HCT116 (cell line): ENCODE measurements around the gene MERTK. TPM values are rescaled to one million over a fixed set of nuclear protein-coding genes. Genes with fewer than 3 reads are reported as not detected.
A peak's percentile ranks its signal among the peaks of the same experiment; 100 is the strongest.

Experiments used
- ATAC-seq: fragments of 200-7000 bp; cut with Tn5 transposase; 2 replicates; pipeline ENCODE4 v1.9.1; 2020; ENCODE audit warnings: mild to moderate bottlenecking, moderate library complexity
- BruUV-seq: library from RNA; stranded (reverse); fragments of 400-500 nt; replicated peaks from 2 replicates; lab custom pipeline; 2021; lab: Mats Ljungman, UMichigan
- CTCF ChIA-PET: fragments of 300-600 bp; sonication (Branson Sonifier 250); formaldehyde crosslinking; loops from one replicate; lab custom pipeline; 2021; ENCODE audit warnings: antibody characterized with exemption; lab: Charles Lee
- POLR2A ChIA-PET: fragments of 300-600, 350-600 bp; sonication (Branson Sonifier 250); formaldehyde crosslinking; loops from one replicate; lab custom pipeline; 2021; ENCODE audit warnings: antibody characterized with exemption; lab: Charles Lee
- RAD21 ChIA-PET, 2 experiments: fragments of 300-600 bp; sonication (Branson Sonifier 250); formaldehyde crosslinking; loops; one replicate each; lab custom pipeline; 2023; ENCODE audit warnings: low total read pairs in 2 of 2; ENCODE audit not compliant: uncharacterized antibody in 2 of 2, unreplicated experiment in 2 of 2, low non-redundant PET in 1 of 2; lab: Charles Lee
- DNase-seq: peaks from one replicate; pipeline ENCODE4 v3.0.0-alpha.2; 2010; ENCODE audit warnings: low read depth, low spot score
- H2AFZ ChIP-seq: fragments of 200-600 bp; shearing (Covaris generic), sonication (generic); 2 replicates; pipeline ENCODE4 v1.6.1; 2017; ENCODE audit warnings: low read depth, mixed run types, mixed read lengths, antibody characterized with exemption, low read length; ENCODE audit not compliant: poor library complexity, severe bottlenecking
- H3K27ac ChIP-seq: 2 replicates; pipeline ENCODE4 v1.5.1; 2012; ENCODE audit warnings: low read depth, low read length
- H3K27me3 ChIP-seq: fragments of 200-600 bp; sonication (generic); 2 replicates; pipeline ENCODE4 v1.6.1; 2016; ENCODE audit warnings: mixed run types, low read length, mixed read lengths; ENCODE audit not compliant: insufficient read depth
- H3K36me3 ChIP-seq, 2 experiments: fragments of 200-500 bp in 1 of 2; fragments of 200-600 bp in 1 of 2; sonication (Bioruptor generic) in 1 of 2; sonication (generic) in 1 of 2; 2 replicates each; pipeline versions ENCODE4 v1.5.1 to v1.6.1; 2014 to 2016; ENCODE audit warnings: low read length in 2 of 2, inconsistent platforms in 1 of 2, mixed read lengths in 1 of 2, mixed run types in 1 of 2; ENCODE audit not compliant: insufficient read depth in 2 of 2, control insufficient read depth in 1 of 2
- H3K4me1 ChIP-seq, 2 experiments: fragments of 200-600 bp in 1 of 2; sonication (generic) in 1 of 2; 2 replicates each; pipeline versions ENCODE4 v1.5.1 to v1.6.1; 2012 to 2017; ENCODE audit warnings: low read length in 2 of 2, inconsistent platforms in 1 of 2, mild to moderate bottlenecking in 1 of 2, mixed read lengths in 1 of 2, mixed run types in 1 of 2, moderate library complexity in 1 of 2; ENCODE audit not compliant: insufficient read depth in 2 of 2, control insufficient read depth in 1 of 2
- H3K4me2 ChIP-seq: fragments of 200-600 bp; sonication (generic); 2 replicates; pipeline ENCODE4 v1.6.1; 2017; ENCODE audit warnings: mixed run types, low read length, mixed read lengths
- H3K4me3 ChIP-seq, 2 experiments: fragments of 200-600 bp in 1 of 2; sonication (generic) in 1 of 2; replicated peaks in 1 of 2; 2 replicates each; pipeline ENCODE4 v1.5.1; 2011 to 2016; ENCODE audit warnings: low read length in 2 of 2, control low read depth in 1 of 2, low read depth in 1 of 2, mild to moderate bottlenecking in 1 of 2, mixed read lengths in 1 of 2, mixed run types in 1 of 2
- H3K79me2 ChIP-seq: fragments of 200-600 bp; sonication (generic); 2 replicates; pipeline ENCODE4 v1.6.1; 2017; ENCODE audit warnings: mild to moderate bottlenecking, mixed run types, low read length, moderate library complexity, mixed read lengths; ENCODE audit not compliant: insufficient read depth
- H3K9ac ChIP-seq: fragments of 200-600 bp; sonication (generic); 2 replicates; pipeline ENCODE4 v1.6.1; 2016; ENCODE audit warnings: low read length, mixed read lengths
- H3K9me2 ChIP-seq: fragments of 200-600 bp; sonication (generic), shearing (Covaris generic); 2 replicates; pipeline ENCODE4 v1.6.1; 2017; ENCODE audit warnings: mixed run types, mild to moderate bottlenecking, moderate library complexity; ENCODE audit not compliant: insufficient read depth
- H3K9me3 ChIP-seq, 2 experiments: fragments of 200-500 bp in 1 of 2; fragments of 200-600 bp in 1 of 2; sonication (Bioruptor generic) in 1 of 2; sonication (generic) in 1 of 2; 2 replicates each; pipeline ENCODE4 v1.6.1; 2014 to 2017; ENCODE audit warnings: low read length in 2 of 2, mixed read lengths in 2 of 2, inconsistent platforms in 1 of 2, low read depth in 1 of 2, mild to moderate bottlenecking in 1 of 2, mixed run types in 1 of 2, moderate library complexity in 1 of 2; ENCODE audit not compliant: control insufficient read depth in 1 of 2, insufficient read depth in 1 of 2
- H4K20me1 ChIP-seq: fragments of 200-600 bp; sonication (generic), shearing (Covaris generic); 2 replicates; pipeline ENCODE4 v1.6.1; 2017; ENCODE audit warnings: mixed run types, mild to moderate bottlenecking, moderate library complexity; ENCODE audit not compliant: insufficient read depth
- CBX3 ChIP-seq: IDR thresholded peaks from 2 replicates; pipeline ENCODE4 v1.6.1; 2012; ENCODE audit warnings: low read depth
- CEBPB ChIP-seq: IDR thresholded peaks from 2 replicates; pipeline ENCODE4 v1.6.1; 2012; ENCODE audit warnings: low read depth
- CTCF ChIP-seq, 3 experiments: fragments of 200-600 bp in 1 of 3; sonication (generic) in 1 of 3; IDR thresholded peaks in 2 of 3; conservative IDR thresholded peaks in 1 of 3; 2 replicates each; pipeline ENCODE4 v1.5.1; 2012 to 2017; ENCODE audit warnings: low read depth in 2 of 3, low read length in 2 of 3, antibody characterized with exemption in 1 of 3, borderline replicate concordance in 1 of 3, control low read depth in 1 of 3, mild to moderate bottlenecking in 1 of 3, mixed read lengths in 1 of 3, mixed run types in 1 of 3, moderate library complexity in 1 of 3; ENCODE audit not compliant: insufficient read depth in 1 of 3
- EGR1 ChIP-seq: IDR thresholded peaks from 2 replicates; pipeline ENCODE4 v1.6.1; 2012; ENCODE audit warnings: low read depth
- ELF1 ChIP-seq: IDR thresholded peaks from 2 replicates; pipeline ENCODE4 v1.6.1; 2012; ENCODE audit warnings: low read depth, borderline replicate concordance
- EZH2 ChIP-seq: fragments of 200-600 bp; sonication (generic); IDR thresholded peaks from 2 replicates; pipeline ENCODE4 v1.6.1; 2017; ENCODE audit warnings: antibody characterized with exemption, mixed run types
- EZH2phosphoT487 ChIP-seq: fragments of 200-600 bp; IDR thresholded peaks from 2 replicates; pipeline ENCODE4 v1.6.1; 2018; ENCODE audit warnings: antibody characterized with exemption, borderline replicate concordance
- FOSL1 ChIP-seq: IDR thresholded peaks from 2 replicates; pipeline ENCODE4 v1.6.1; 2012; ENCODE audit warnings: low read depth
- MAX ChIP-seq: IDR thresholded peaks from 2 replicates; pipeline ENCODE4 v1.6.1; 2012
- POLR2AphosphoS5 ChIP-seq: IDR thresholded peaks from 2 replicates; pipeline ENCODE4 v1.6.1; 2011; ENCODE audit warnings: mild to moderate bottlenecking, low read depth, low read length, moderate library complexity
- SIN3A ChIP-seq: IDR thresholded peaks from 2 replicates; pipeline ENCODE4 v1.6.1; 2012; ENCODE audit warnings: low read depth
- SP1 ChIP-seq: IDR thresholded peaks from 2 replicates; pipeline ENCODE4 v1.6.1; 2012; ENCODE audit warnings: low read depth
- SRF ChIP-seq: IDR thresholded peaks from 2 replicates; pipeline ENCODE4 v1.6.1; 2012; ENCODE audit warnings: low read depth
- TCF7L2 ChIP-seq: IDR thresholded peaks from 2 replicates; pipeline ENCODE4 v1.7.0; 2011; ENCODE audit warnings: borderline replicate concordance, inconsistent platforms; ENCODE audit not compliant: insufficient read depth, insufficient read length; ENCODE audit errors: extremely low read depth
- YY1 ChIP-seq: IDR thresholded peaks from 2 replicates; pipeline ENCODE4 v1.6.1; 2011; ENCODE audit warnings: low read length, low read depth, moderate library complexity, mild to moderate bottlenecking; ENCODE audit not compliant: insufficient replicate concordance; ENCODE audit errors: extremely low read depth
- ZBTB33 ChIP-seq: IDR thresholded peaks from 2 replicates; pipeline ENCODE4 v1.6.1; 2011; ENCODE audit warnings: mild to moderate bottlenecking, low read length, moderate library complexity; ENCODE audit not compliant: insufficient replicate concordance; ENCODE audit errors: extremely low read depth
- ZFX ChIP-seq: fragments of 450-650 bp; IDR thresholded peaks from 2 replicates; pipeline ENCODE4 v1.6.1; 2017
- ZNF274 ChIP-seq: fragments of 200-500 bp; sonication (Bioruptor generic); IDR thresholded peaks from 2 replicates; pipeline ENCODE4 v1.6.1; 2014; ENCODE audit warnings: mild to moderate bottlenecking, low read depth, low read length, inconsistent platforms
- intact Hi-C: fragments of 100-400 bp; cut with micrococcal nuclease; formaldehyde crosslinking; loops from 2 replicates; pipeline ENCODE4 v1.10.0; 2022
- total RNA-seq: library from RNA; stranded (reverse); gene quantifications from one replicate; pipeline ENCODE4 v1.2.1, GENCODE V29; 2021; ENCODE audit not compliant: unreplicated experiment
- TF ChIP-seq, protein P1 (sequence below): IDR thresholded peaks from 2 replicates; pipeline ENCODE4 v1.6.1; 2012

Gene MERTK
- total RNA-seq, 1 experiment from 2014 or later: 5.7 TPM

DNA sequence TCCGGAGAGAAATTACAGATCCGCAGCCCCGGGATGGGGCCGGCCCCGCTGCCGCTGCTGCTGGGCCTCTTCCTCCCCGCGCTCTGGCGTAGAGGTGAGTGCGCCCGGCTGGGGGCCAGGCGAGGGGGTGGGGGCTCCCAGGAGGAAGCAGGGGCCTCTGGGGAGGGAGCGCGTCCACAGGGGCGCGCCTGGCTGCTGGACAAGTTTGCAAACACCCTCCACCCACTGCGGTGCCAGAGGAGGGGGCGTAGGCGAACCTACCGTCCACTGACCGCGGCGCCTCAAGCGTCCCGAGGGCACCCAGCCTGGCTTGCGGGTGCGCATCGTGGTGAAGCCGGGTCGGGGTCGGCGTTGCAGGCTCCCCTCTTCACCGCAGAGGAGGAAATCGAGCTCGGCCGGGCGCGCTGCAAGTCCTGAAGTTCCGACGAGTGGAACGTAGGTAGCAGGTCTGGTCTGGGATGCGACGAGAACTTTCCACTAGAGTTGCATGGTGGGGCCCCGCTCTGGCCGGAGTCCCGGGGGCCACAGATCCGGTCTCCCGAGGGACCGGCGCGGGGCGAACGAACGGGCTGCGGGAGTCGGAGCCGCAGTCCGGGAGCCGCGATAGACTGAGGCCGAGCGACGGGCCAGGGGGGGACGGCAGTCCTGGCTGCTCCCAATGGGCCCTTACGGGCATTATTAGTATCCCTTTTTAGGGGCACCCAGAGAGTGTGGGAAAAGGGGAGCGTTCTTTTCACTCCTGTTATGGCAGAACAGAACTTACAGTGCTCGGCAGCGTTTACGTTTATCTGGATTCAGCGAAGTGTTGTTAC, 502 bp downstream of the MERTK start:
- POLR2A ChIA-PET: interaction anchor here (0.7 to 1.7 kb wide), 2 partner anchors 40 to 156 kb away, joined by 3 to 13 read pairs; partner anchors contain the start of gene TMEM87B
- BruUV-seq: no TSS peak
- CTCF ChIA-PET: interaction anchor here (0.6 to 1.7 kb wide), 3 partner anchors 11 to 1060 kb away, joined by 3 to 12 read pairs (median 4); no protein-coding TSS in a partner anchor
- Histone ChIP-seq H3K79me2 (no peaks in the 10 kb centered on the region), H3K9ac (peak overlapping the region; percentile 73), H3K9me3 (no peaks in the 10 kb centered on the region), H3K4me2 (peak overlapping the region; percentile 92), H3K4me1 (peaks cover 14 to 26% of the 10 kb centered on the region in 2 experiments), H3K9me2 (no peaks in the 10 kb centered on the region), H2AFZ (peak overlapping the region; percentile 45), H3K36me3 (no peaks in the 10 kb centered on the region), H3K4me3 (peak overlapping the region; percentile 74 to 79), H4K20me1 (no peaks in the 10 kb centered on the region), H3K27ac (peak overlapping the region; percentile 64), H3K27me3 (no peaks in the 10 kb centered on the region)
- intact Hi-C loops: loop anchor here (1.0 kb wide), 2 partner anchors 47 to 76 kb away; no protein-coding TSS in a partner anchor
- DNase-seq: no peak
- RAD21 ChIA-PET: interaction anchor here in 1 of 2 experiments (0.6 to 1.4 kb wide), 2 partner anchors 156 to 357 kb away, joined by 4 read pairs; partner anchors contain the start of gene TMEM87B
- peak; percentile 24 for ATAC-seq
- TF ChIP-seq SRF (no peak), ZFX (no peak), CEBPB (no peak), EZH2 (no peak), TCF7L2 (no peak), ELF1 (no peak), ZNF274 (no peak), EGR1 (no peak), ZBTB33 (no peak), POLR2AphosphoS5 (no peak), FOSL1 (no peak), EZH2phosphoT487 (no peak), SIN3A (no peak), CBX3 (no peak), SP1 (no peak), MAX (no peak), YY1 (no peak), CTCF (IDR thresholded peaks at IDR 0.05 in 2 of 3, conservative IDR thresholded peaks at IDR 0.05 in 1 of 3; ENCODE audit: borderline replicate concordance in 1 of 3, insufficient read depth in 1 of 3, low read depth in 2 of 3, low read length in 2 of 3) (no peak)
- TF ChIP-seq, protein P1, sequence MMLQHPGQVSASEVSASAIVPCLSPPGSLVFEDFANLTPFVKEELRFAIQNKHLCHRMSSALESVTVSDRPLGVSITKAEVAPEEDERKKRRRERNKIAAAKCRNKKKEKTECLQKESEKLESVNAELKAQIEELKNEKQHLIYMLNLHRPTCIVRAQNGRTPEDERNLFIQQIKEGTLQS: no peak
